Ishikawa (cell line): ENCODE results near the gene ANKRD12.

Experiments
- CEBPB ChIP-seq: IDR thresholded peaks from 2 replicates; pipeline ENCODE4 v1.6.1; 2012
- EGR1 ChIP-seq: IDR thresholded peaks from 2 replicates; pipeline ENCODE4 v1.6.1; 2012
- EP300 ChIP-seq: IDR thresholded peaks from 2 replicates; pipeline ENCODE4 v1.6.1; 2012; ENCODE audit warnings: borderline replicate concordance
- NFIC ChIP-seq: IDR thresholded peaks from 2 replicates; pipeline ENCODE4 v1.6.1; 2012
- TAF1 ChIP-seq: IDR thresholded peaks from 2 replicates; pipeline ENCODE4 v1.6.1; 2012; ENCODE audit warnings: low read depth, mild to moderate bottlenecking
- TEAD4 ChIP-seq: IDR thresholded peaks from 2 replicates; pipeline ENCODE4 v1.6.1; 2012
- YY1 ChIP-seq: IDR thresholded peaks from 2 replicates; pipeline ENCODE4 v1.6.1; 2012; ENCODE audit warnings: low read depth
- ZBTB7A ChIP-seq: IDR thresholded peaks from 2 replicates; pipeline ENCODE4 v1.6.1; 2012; ENCODE audit warnings: low read depth
- TF ChIP-seq, protein P1 (sequence below): IDR thresholded peaks from 2 replicates; pipeline ENCODE4 v1.6.1; 2012; ENCODE audit warnings: low read depth, mild to moderate bottlenecking

DNA sequence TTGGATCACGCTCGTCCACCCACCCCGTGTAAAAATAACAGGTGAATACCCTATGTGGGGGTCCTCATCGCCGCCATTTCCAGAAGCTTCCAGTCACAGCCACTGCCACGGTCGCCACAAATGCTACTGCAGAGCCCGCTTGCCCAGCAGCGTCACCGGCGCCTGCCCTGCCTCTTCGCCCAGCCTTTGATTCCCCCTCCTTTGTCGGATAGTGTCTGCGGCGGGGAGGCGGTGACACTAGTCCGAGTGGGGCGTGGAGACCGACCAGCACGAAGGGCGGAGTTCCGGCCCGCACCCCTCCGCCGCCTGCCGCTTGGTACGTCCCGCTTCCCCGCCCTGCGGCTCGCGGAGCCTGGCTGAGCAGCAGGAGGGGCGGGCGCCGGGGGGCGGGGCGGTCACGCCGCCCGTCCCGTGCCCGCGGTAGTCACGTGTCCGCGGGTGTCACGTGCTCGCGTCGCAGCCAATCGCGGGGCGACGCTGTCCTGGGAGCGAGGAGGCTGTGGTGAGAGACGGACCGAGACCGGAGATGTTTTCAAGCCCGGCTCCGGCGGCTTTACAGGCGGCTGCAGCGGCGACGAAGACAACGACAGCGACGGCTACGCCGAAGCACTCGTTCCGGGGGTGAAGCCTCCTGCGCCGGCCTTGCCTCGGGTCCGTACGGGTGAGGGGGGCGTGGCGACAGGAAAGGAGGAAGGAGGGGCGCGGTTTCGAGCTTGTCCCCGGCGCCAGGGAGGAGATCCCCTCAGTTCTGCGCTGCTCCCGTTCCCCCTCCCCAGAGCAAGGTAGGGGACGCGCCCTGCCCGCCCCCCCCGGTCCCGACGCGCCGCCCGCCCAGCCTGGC is at the start of gene ANKRD12:
- TF ChIP-seq ZBTB7A, result peak; percentile 77
- TF ChIP-seq TEAD4, result 0 out of 2 replicates have a peak, but pooled peaks have one; percentile 7
- no peak; the same call in 1 of the 2 replicates for TF ChIP-seq YY1
- TF ChIP-seq, protein P1, sequence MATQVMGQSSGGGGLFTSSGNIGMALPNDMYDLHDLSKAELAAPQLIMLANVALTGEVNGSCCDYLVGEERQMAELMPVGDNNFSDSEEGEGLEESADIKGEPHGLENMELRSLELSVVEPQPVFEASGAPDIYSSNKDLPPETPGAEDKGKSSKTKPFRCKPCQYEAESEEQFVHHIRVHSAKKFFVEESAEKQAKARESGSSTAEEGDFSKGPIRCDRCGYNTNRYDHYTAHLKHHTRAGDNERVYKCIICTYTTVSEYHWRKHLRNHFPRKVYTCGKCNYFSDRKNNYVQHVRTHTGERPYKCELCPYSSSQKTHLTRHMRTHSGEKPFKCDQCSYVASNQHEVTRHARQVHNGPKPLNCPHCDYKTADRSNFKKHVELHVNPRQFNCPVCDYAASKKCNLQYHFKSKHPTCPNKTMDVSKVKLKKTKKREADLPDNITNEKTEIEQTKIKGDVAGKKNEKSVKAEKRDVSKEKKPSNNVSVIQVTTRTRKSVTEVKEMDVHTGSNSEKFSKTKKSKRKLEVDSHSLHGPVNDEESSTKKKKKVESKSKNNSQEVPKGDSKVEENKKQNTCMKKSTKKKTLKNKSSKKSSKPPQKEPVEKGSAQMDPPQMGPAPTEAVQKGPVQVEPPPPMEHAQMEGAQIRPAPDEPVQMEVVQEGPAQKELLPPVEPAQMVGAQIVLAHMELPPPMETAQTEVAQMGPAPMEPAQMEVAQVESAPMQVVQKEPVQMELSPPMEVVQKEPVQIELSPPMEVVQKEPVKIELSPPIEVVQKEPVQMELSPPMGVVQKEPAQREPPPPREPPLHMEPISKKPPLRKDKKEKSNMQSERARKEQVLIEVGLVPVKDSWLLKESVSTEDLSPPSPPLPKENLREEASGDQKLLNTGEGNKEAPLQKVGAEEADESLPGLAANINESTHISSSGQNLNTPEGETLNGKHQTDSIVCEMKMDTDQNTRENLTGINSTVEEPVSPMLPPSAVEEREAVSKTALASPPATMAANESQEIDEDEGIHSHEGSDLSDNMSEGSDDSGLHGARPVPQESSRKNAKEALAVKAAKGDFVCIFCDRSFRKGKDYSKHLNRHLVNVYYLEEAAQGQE, result no peak
- TF ChIP-seq EP300, result peak; percentile 43; the same call in 1 of the 2 replicates
- peak; percentile 46 for TF ChIP-seq TAF1
- no peak for TF ChIP-seq CEBPB
- no peak for TF ChIP-seq EGR1
- no peak for TF ChIP-seq NFIC
